MG63 (cell line): ENCODE results near the gene URB1. TPM values are rescaled to one million over a fixed set of nuclear protein-coding genes. Genes with fewer than 3 reads are reported as not detected.
"Not testable (repeated sequence)": the region's sequence is repeated elsewhere in the genome, so short reads cannot be mapped to it uniquely, and the experiment has no call there.

Experiments used
- DNase-seq: peaks from one replicate; pipeline ENCODE4 v3.0.0-alpha.2; 2020
- H3K27me3 ChIP-seq: fragments of 250-450 bp; sonication (Bioruptor Pico); 2 replicates; pipeline ENCODE4 v1.5.1; 2020; ENCODE audit warnings: mild to moderate bottlenecking, moderate library complexity
- H3K36me3 ChIP-seq: fragments of 250-450 bp; sonication (Bioruptor Pico); 2 replicates; pipeline ENCODE4 v1.5.1; 2020; ENCODE audit warnings: mild to moderate bottlenecking, moderate library complexity
- H3K4me3 ChIP-seq: fragments of 250-450 bp; sonication (Bioruptor Pico); 2 replicates; pipeline ENCODE4 v1.5.1; 2020; ENCODE audit warnings: mild to moderate bottlenecking, moderate library complexity
- H3K9me3 ChIP-seq: fragments of 250-450 bp; sonication (Bioruptor Pico); 2 replicates; pipeline ENCODE4 v1.5.1; 2020; ENCODE audit warnings: mild to moderate bottlenecking, moderate library complexity
- total RNA-seq: library from RNA; depleted of rRNA; stranded (reverse); fragments of >200 nt; shearing (Covaris generic); gene quantifications from 2 replicates; pipeline ENCODE4 v1.2.3, GENCODE V29; 2014; ENCODE audit warnings: low replicate concordance

URB1 gene
- total RNA-seq, 1 experiment from 2014 or later: 15.9 TPM

- H3K27me3 ChIP-seq: no peaks in the 10 kb centered on the region
- H3K36me3 ChIP-seq: peaks cover 14% of the 10 kb centered on the region
- no peak overlapping the region for H3K4me3 ChIP-seq
- H3K9me3 ChIP-seq: no peaks in the 10 kb centered on the region
- DNase-seq: no peak
Measured at GRCh38 chr21:32300117-32300681, 92.6 kb downstream of the URB1 start.

- no peak for DNase-seq
- H3K9me3 ChIP-seq: no peaks in the 10 kb centered on the region
- no peak overlapping the region for H3K4me3 ChIP-seq
- H3K27me3 ChIP-seq: no peaks in the 10 kb centered on the region
- H3K36me3 ChIP-seq: peaks cover 11% of the 10 kb centered on the region
Measured at GRCh38 chr21:32299695-32300094, 93.1 kb downstream of the URB1 start.

- no peaks in the 10 kb centered on the region for H3K27me3 ChIP-seq
- H3K36me3 ChIP-seq: peaks cover 11% of the 10 kb centered on the region
- no peak for DNase-seq
- H3K9me3 ChIP-seq: no peaks in the 10 kb centered on the region
- no peak within 1 kb of the TSS for H3K4me3 ChIP-seq
Measured at GRCh38 chr21:32298658-32299081, 94.1 kb downstream of the URB1 start, which contains the start of gene MRAP. MRAP (plus strand) TSS chr21:32298855; CDS start chr21:32298972, 117 bp downstream.

GRCh38 chr21:32298148-32298559, 94.7 kb downstream of the URB1 start:
- Histone ChIP-seq H3K4me3 (no peak overlapping the region), H3K9me3 (no peaks in the 10 kb centered on the region), H3K36me3 (peaks cover 11% of the 10 kb centered on the region), H3K27me3 (no peaks in the 10 kb centered on the region)
- DNase-seq: no peak

- no peaks in the 10 kb centered on the region for H3K27me3 ChIP-seq
- DNase-seq: no peak
- peaks cover 11% of the 10 kb centered on the region for H3K36me3 ChIP-seq
- H3K9me3 ChIP-seq: no peaks in the 10 kb centered on the region
- no peak overlapping the region for H3K4me3 ChIP-seq
Measured at GRCh38 chr21:32297449-32297848, 95.4 kb downstream of the URB1 start.

- H3K9me3 ChIP-seq: no peaks in the 10 kb centered on the region
Measured at GRCh38 chr21:32285476-32285875, 107.3 kb downstream of the URB1 start.

GRCh38 chr21:32282992-32283391, 109.8 kb downstream of the URB1 start:
- DNase-seq: no peak
- peaks cover 4% of the 10 kb centered on the region for H3K36me3 ChIP-seq
- H3K4me3 ChIP-seq: no peak overlapping the region
- no peaks in the 10 kb centered on the region for H3K9me3 ChIP-seq
- H3K27me3 ChIP-seq: no peaks in the 10 kb centered on the region

More at GRCh38 chr21:32285476-32285875, 107.3 kb downstream of the URB1 start:
- H3K4me3 ChIP-seq: no peak overlapping the region
- H3K36me3 ChIP-seq: peaks cover 4% of the 10 kb centered on the region
- DNase-seq: no peak
- H3K27me3 ChIP-seq: no peaks in the 10 kb centered on the region

GRCh38 chr21:32281531-32281930, 111.3 kb downstream of the URB1 start:
- no peak for DNase-seq
- H3K27me3 ChIP-seq: no peaks in the 10 kb centered on the region
- no peaks in the 10 kb centered on the region for H3K9me3 ChIP-seq
- H3K4me3 ChIP-seq: no peak overlapping the region
- H3K36me3 ChIP-seq: no peaks in the 10 kb centered on the region; the same call in none of the 2 replicates

GRCh38 chr21:32279377-32279680, 113.5 kb downstream of the URB1 start:
- Histone ChIP-seq H3K36me3 (no peaks in the 10 kb centered on the region; the same call in none of the 2 replicates), H3K27me3 (no peaks in the 10 kb centered on the region), H3K4me3 (peak overlapping the region; percentile 84), H3K9me3 (no peaks in the 10 kb centered on the region)
- no peak for DNase-seq

GRCh38 chr21:32278518-32279376, 114.1 kb downstream of the URB1 start, which contains the start of gene MIS18A:
MIS18A (minus strand) TSS chr21:32279049; CDS start chr21:32279014, 35 bp downstream.
- H3K4me3 ChIP-seq: peak within 1 kb of the TSS; percentile 84
- H3K9me3 ChIP-seq: no peaks in the 10 kb centered on the region
- H3K27me3 ChIP-seq: no peaks in the 10 kb centered on the region
- no peaks in the 10 kb centered on the region; the same call in none of the 2 replicates for H3K36me3 ChIP-seq
- peak; percentile 92 for DNase-seq

GRCh38 chr21:32278103-32278502, 114.7 kb downstream of the URB1 start:
- Histone ChIP-seq H3K9me3 (no peaks in the 10 kb centered on the region), H3K27me3 (no peaks in the 10 kb centered on the region), H3K36me3 (peaks cover 3% of the 10 kb centered on the region), H3K4me3 (peak overlapping the region; percentile 84)
- no peak for DNase-seq

- Histone ChIP-seq H3K27me3 (no peaks in the 10 kb centered on the region), H3K9me3 (no peaks in the 10 kb centered on the region), H3K4me3 (no peak overlapping the region), H3K36me3 (peaks cover 3% of the 10 kb centered on the region)
- no peak for DNase-seq
Measured at GRCh38 chr21:32276671-32277070, 116.1 kb downstream of the URB1 start.

GRCh38 chr21:32270748-32271147, 122.1 kb downstream of the URB1 start:
- DNase-seq: no peak
- Histone ChIP-seq H3K36me3 (peaks cover 22% of the 10 kb centered on the region), H3K27me3 (no peaks in the 10 kb centered on the region), H3K4me3 (no peak overlapping the region), H3K9me3 (no peaks in the 10 kb centered on the region)

- not testable (repeated sequence) for H3K9me3 ChIP-seq, H3K4me3 ChIP-seq, DNase-seq, H3K27me3 ChIP-seq
- H3K36me3 ChIP-seq: peaks cover 16% of the 10 kb centered on the region
Measured at GRCh38 chr21:32265321-32265720, 127.5 kb downstream of the URB1 start.

GRCh38 chr21:32261929-32262328, 130.9 kb downstream of the URB1 start:
- Histone ChIP-seq H3K9me3 (no peaks in the 10 kb centered on the region), H3K27me3 (no peaks in the 10 kb centered on the region), H3K36me3 (peaks cover 5% of the 10 kb centered on the region), H3K4me3 (no peak overlapping the region)
- DNase-seq: no peak
